Measurements from ENCODE around the gene MAP3K15. TPM values are rescaled to one million over a fixed set of nuclear protein-coding genes. Genes with fewer than 3 reads are reported as not detected.
"Not testable (repeated sequence)": the region's sequence is repeated elsewhere in the genome, so short reads cannot be mapped to it uniquely, and the experiment has no call there.

Gene MAP3K15
- total and polyA plus RNA-seq, 7 donors: 0.08 to 0.30 (median 0.10) TPM; not detected in 3

DNA sequence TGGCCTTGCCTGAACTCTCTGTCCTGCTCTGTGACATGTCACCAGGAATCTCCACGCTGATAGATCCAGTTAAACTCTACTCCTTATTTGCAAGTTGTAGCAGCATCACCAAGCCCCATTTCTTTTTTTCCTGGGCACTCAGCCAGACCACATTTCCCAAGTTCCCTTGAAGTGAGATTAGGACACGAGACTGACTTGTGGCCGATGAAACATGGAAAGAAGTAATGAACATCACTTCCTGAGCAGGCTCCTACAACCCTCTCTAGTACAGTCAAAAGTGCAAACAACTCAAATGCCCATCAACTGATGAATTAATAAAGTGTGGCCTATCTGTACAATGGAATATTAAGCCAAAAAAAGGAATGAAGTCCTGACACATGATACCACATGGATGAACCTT, 74.6 kb downstream of the MAP3K15 start:
- no peak overlapping the region for H3K4me3 ChIP-seq
- no peak for ATAC-seq
- H3K4me1 ChIP-seq: no peaks in the 10 kb centered on the region
- H3K27me3 ChIP-seq (ENCODE audit: insufficient read depth in 3 of 3, low read length in 2 of 3): peaks cover 0 to 9% (median 0%) of the 10 kb centered on the region in 3 donors
- H3K9me3 ChIP-seq: no peaks in the 10 kb centered on the region
- no peaks in the 10 kb centered on the region for H3K36me3 ChIP-seq (ENCODE audit: insufficient read depth in 1 of 2, low read depth in 1 of 2)
- TF ChIP-seq, protein P1, sequence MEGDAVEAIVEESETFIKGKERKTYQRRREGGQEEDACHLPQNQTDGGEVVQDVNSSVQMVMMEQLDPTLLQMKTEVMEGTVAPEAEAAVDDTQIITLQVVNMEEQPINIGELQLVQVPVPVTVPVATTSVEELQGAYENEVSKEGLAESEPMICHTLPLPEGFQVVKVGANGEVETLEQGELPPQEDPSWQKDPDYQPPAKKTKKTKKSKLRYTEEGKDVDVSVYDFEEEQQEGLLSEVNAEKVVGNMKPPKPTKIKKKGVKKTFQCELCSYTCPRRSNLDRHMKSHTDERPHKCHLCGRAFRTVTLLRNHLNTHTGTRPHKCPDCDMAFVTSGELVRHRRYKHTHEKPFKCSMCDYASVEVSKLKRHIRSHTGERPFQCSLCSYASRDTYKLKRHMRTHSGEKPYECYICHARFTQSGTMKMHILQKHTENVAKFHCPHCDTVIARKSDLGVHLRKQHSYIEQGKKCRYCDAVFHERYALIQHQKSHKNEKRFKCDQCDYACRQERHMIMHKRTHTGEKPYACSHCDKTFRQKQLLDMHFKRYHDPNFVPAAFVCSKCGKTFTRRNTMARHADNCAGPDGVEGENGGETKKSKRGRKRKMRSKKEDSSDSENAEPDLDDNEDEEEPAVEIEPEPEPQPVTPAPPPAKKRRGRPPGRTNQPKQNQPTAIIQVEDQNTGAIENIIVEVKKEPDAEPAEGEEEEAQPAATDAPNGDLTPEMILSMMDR (IDR thresholded peaks at IDR 0.05): no peak
- H3K27ac ChIP-seq: no peak overlapping the region
- no peak for DNase-seq
- intact Hi-C loops (cut with DNase I): no loop called here
- 31 to 47% (median 41%) methylated on average over 3 of the region's 3 CpGs for WGBS, 3 donors

DNA sequence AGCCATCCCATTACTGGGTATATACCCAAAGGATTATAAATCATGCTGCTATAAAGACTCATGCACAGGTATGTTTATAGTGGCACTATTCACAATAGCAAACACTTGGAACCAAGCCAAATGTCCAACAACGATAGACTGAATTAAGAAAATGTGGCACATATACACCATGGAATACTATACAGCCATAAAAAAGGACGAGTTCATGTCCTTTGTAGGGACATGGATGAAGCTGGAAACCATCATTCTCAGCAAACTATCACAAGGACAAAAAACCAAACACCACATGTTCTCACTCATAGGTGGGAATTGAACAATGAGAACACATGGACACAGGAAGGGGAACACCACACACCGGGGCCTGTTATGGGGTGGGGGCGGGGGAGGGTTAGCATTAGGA, 92.6 kb downstream of the MAP3K15 start:
- intact Hi-C loops (cut with DNase I); H3K4me3 ChIP-seq; ATAC-seq; DNase-seq; H3K9me3 ChIP-seq; H3K36me3 ChIP-seq (ENCODE audit: insufficient read depth in 1 of 2, low read depth in 1 of 2); H3K27me3 ChIP-seq (ENCODE audit: insufficient read depth in 3 of 3, low read length in 2 of 3); H3K4me1 ChIP-seq; H3K27ac ChIP-seq: not testable (repeated sequence)
- 77 to 91% (median 86%) methylated on average over 3 to 4 of the region's 4 CpGs for WGBS, 3 donors

DNA sequence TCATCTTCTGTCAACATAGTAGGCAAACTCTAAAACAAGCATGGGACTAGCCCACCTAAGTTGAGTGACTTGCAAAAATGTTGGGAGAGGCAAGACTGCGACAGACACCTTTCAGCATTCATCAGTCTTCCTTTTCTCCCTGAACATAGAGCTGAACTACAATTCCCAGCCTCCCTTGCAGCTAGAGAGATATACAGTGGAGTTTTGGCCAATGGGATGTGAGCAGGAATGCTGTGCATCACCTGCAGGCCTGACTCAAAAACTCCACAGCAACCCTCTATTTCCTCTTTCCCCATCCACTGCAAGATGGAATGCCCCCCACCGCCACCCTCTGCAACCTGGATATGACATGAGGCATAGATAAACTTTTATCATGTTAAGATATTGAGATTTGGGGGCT, 105.0 kb downstream of the MAP3K15 start:
- no peaks in the 10 kb centered on the region for H3K36me3 ChIP-seq (ENCODE audit: insufficient read depth in 1 of 2, low read depth in 1 of 2)

DNA sequence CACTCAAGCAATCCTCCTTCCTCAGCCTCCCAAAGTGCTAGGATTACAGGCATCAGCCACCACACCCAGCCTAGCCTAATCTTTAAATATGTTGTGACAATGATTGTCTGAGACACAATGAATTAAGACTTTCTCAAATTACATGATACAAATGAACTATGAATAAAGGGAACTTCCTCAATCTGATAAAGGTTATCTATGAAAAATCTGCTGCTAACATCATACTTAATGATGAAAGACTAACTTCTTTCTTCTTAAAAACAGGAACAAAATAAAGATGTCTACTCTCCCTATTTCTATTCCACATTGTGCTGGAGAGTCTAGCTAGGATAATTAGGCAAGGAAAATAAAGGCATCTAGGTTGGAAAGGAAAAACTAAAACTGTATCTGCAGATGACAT, 111.6 kb downstream of the MAP3K15 start:
- intact Hi-C loops (cut with DNase I): no loop called here
- no peak overlapping the region for H3K27ac ChIP-seq
- ATAC-seq: no peak

More for the DNA sequence above, 105.0 kb downstream of the MAP3K15 start:
- Histone ChIP-seq H3K27ac (no peak overlapping the region), H3K4me3 (no peak overlapping the region), H3K27me3 (ENCODE audit: insufficient read depth in 3 of 3, low read length in 2 of 3) (peaks cover 0 to 8% (median 0%) of the 10 kb centered on the region in 3 donors), H3K4me1 (no peaks in the 10 kb centered on the region), H3K9me3 (peaks cover 5% of the 10 kb centered on the region)
- DNase-seq (no peak), ATAC-seq (no peak)
- WGBS, 3 donors: 79 to 89% (median 89%) methylated on average over 2 of the region's 2 CpGs
- intact Hi-C loops (cut with DNase I): no loop called here
- TF ChIP-seq, protein P1 (IDR thresholded peaks at IDR 0.05): no peak

DNA sequence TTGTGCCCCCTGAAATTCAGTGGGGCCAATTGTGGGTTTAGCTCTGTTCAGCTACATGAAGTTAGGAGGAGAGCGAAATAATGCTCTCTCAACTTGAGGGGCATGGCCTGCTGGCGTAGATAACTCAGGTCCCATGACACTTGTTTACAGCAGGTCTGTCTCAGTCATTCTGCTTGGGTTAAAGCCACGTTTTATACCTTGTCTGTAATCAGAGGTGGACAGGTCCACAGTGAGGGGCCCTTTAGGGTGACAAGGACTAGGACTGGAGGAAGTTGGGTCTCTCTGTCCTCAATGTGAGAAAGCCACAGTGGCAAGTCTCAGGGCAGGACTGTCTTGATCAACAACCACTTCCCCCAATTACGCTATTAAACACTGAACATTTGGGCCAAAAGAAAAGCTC, 122.6 kb downstream of the MAP3K15 start:
- no peaks in the 10 kb centered on the region for H3K4me1 ChIP-seq
- no peak for ATAC-seq
- 75 to 85% (median 85%) methylated on average over 4 of the region's 4 CpGs for WGBS, 3 donors
- H3K4me3 ChIP-seq: no peak overlapping the region
- no peaks in the 10 kb centered on the region for H3K9me3 ChIP-seq
- no peaks in the 10 kb centered on the region for H3K36me3 ChIP-seq (ENCODE audit: insufficient read depth in 1 of 2, low read depth in 1 of 2)
- DNase-seq: no peak
- TF ChIP-seq, protein P1 (IDR thresholded peaks at IDR 0.05): no peak
- H3K27ac ChIP-seq: no peak overlapping the region
- H3K27me3 ChIP-seq (ENCODE audit: insufficient read depth in 3 of 3, low read length in 2 of 3): no peaks in the 10 kb centered on the region
- intact Hi-C loops (cut with DNase I): no loop called here

More for the DNA sequence above, 111.6 kb downstream of the MAP3K15 start:
- Histone ChIP-seq H3K36me3 (ENCODE audit: insufficient read depth in 1 of 2, low read depth in 1 of 2) (no peaks in the 10 kb centered on the region), H3K9me3 (no peaks in the 10 kb centered on the region), H3K4me3 (no peak overlapping the region), H3K4me1 (no peaks in the 10 kb centered on the region), H3K27me3 (ENCODE audit: insufficient read depth in 3 of 3, low read length in 2 of 3) (peaks cover 0 to 3% (median 0%) of the 10 kb centered on the region in 3 donors)
- DNase-seq: no peak
- TF ChIP-seq, protein P1 (IDR thresholded peaks at IDR 0.05): no peak

All from psoas muscle (tissue), 8 donors.